Measurements from ENCODE around the gene MAPKAP1. TPM values are rescaled to one million over a fixed set of nuclear protein-coding genes. Genes with fewer than 3 reads are reported as not detected.

Gene MAPKAP1
- total RNA-seq, 2 experiments from 2014 or later, result 66.2 to 78.8 TPM

GRCh38 chr9:125493881-125494652 lies 212.9 kb downstream of the MAPKAP1 start:
- no TSS peak for BruUV-seq (replicated peaks)
- H3K4me2 ChIP-seq (ENCODE audit: low read length), result no peak overlapping the region
- H3K4me1 ChIP-seq (ENCODE audit: insufficient read depth, low read length, poor library complexity, severe bottlenecking), result no peaks in the 10 kb centered on the region
- no peaks in the 10 kb centered on the region for H3K36me3 ChIP-seq (ENCODE audit: insufficient read depth, low read length)
- no peak overlapping the region for H3K27ac ChIP-seq (ENCODE audit: low read depth, low read length, poor library complexity, severe bottlenecking)
- no peaks in the 10 kb centered on the region for H3K9me3 ChIP-seq (ENCODE audit: low read length)
- CTCF ChIA-PET (ENCODE audit: unreplicated experiment), result no interaction called here
- POLR2A ChIA-PET, result no interaction called here
- no peaks in the 10 kb centered on the region for H3K9me2 ChIP-seq (ENCODE audit: insufficient read depth, low read length)
- H3K4me3 ChIP-seq (ENCODE audit: low read depth, low read length, poor library complexity, severe bottlenecking), result no peak overlapping the region
- no peaks in the 10 kb centered on the region for H4K20me1 ChIP-seq (ENCODE audit: insufficient read depth, low read length)
- no peak for TF ChIP-seq CTCF (conservative IDR thresholded peaks at IDR 0.05; ENCODE audit: low read length)
- DNase-seq (ENCODE audit: low spot score), result no peak
- intact Hi-C loops (cut with micrococcal nuclease; ENCODE audit: unreplicated experiment), result no loop called here
- H3K79me2 ChIP-seq (ENCODE audit: insufficient read depth, low read depth, low read length), result no peaks in the 10 kb centered on the region
- no peak overlapping the region for H2AFZ ChIP-seq (ENCODE audit: low read length)

GRCh38 chr9:125493384-125493783 lies 213.6 kb downstream of the MAPKAP1 start:
- H3K9me3 ChIP-seq (ENCODE audit: low read length), result no peaks in the 10 kb centered on the region
- POLR2A ChIA-PET, result no interaction called here
- H3K36me3 ChIP-seq (ENCODE audit: insufficient read depth, low read length), result no peaks in the 10 kb centered on the region
- H3K79me2 ChIP-seq (ENCODE audit: insufficient read depth, low read depth, low read length), result no peaks in the 10 kb centered on the region
- H3K4me3 ChIP-seq (ENCODE audit: low read depth, low read length, poor library complexity, severe bottlenecking), result no peak overlapping the region
- no peaks in the 10 kb centered on the region for H3K4me1 ChIP-seq (ENCODE audit: insufficient read depth, low read length, poor library complexity, severe bottlenecking)
- no peak for DNase-seq (ENCODE audit: low spot score)
- CTCF ChIA-PET (ENCODE audit: unreplicated experiment), result no interaction called here
- no TSS peak for BruUV-seq (replicated peaks)
- no peaks in the 10 kb centered on the region for H4K20me1 ChIP-seq (ENCODE audit: insufficient read depth, low read length)
- intact Hi-C loops (cut with micrococcal nuclease; ENCODE audit: unreplicated experiment), result no loop called here
- H3K9me2 ChIP-seq (ENCODE audit: insufficient read depth, low read length), result no peaks in the 10 kb centered on the region
- TF ChIP-seq EZH2phosphoT487 (IDR thresholded peaks at IDR 0.05; ENCODE audit: borderline replicate concordance, low read depth, low read length), result no peak
- TF ChIP-seq CTCF (conservative IDR thresholded peaks at IDR 0.05; ENCODE audit: low read length), result no peak
- no peak overlapping the region for H2AFZ ChIP-seq (ENCODE audit: low read length)
- H3K27ac ChIP-seq (ENCODE audit: low read depth, low read length, poor library complexity, severe bottlenecking), result no peak overlapping the region
- no peak overlapping the region for H3K4me2 ChIP-seq (ENCODE audit: low read length)

- CTCF ChIA-PET (ENCODE audit: unreplicated experiment), result no interaction called here
- Histone ChIP-seq H3K36me3 (ENCODE audit: insufficient read depth, low read length) (no peaks in the 10 kb centered on the region), H3K4me2 (ENCODE audit: low read length) (no peak overlapping the region), H3K4me3 (ENCODE audit: low read depth, low read length, poor library complexity, severe bottlenecking) (no peak overlapping the region), H4K20me1 (ENCODE audit: insufficient read depth, low read length) (no peaks in the 10 kb centered on the region), H3K4me1 (ENCODE audit: insufficient read depth, low read length, poor library complexity, severe bottlenecking) (no peaks in the 10 kb centered on the region), H3K9me2 (ENCODE audit: insufficient read depth, low read length) (no peaks in the 10 kb centered on the region), H3K27ac (ENCODE audit: low read depth, low read length, poor library complexity, severe bottlenecking) (no peak overlapping the region), H2AFZ (ENCODE audit: low read length) (no peak overlapping the region), H3K9me3 (ENCODE audit: low read length) (no peaks in the 10 kb centered on the region), H3K79me2 (ENCODE audit: insufficient read depth, low read depth, low read length) (no peaks in the 10 kb centered on the region)
- DNase-seq (ENCODE audit: low spot score), result no peak
- no peak for TF ChIP-seq CTCF (conservative IDR thresholded peaks at IDR 0.05; ENCODE audit: low read length)
- no peak for TF ChIP-seq EZH2phosphoT487 (IDR thresholded peaks at IDR 0.05; ENCODE audit: borderline replicate concordance, low read depth, low read length)
- intact Hi-C loops (cut with micrococcal nuclease; ENCODE audit: unreplicated experiment), result no loop called here
- BruUV-seq (replicated peaks), result no TSS peak
- POLR2A ChIA-PET, result interaction anchor here (0.7 kb wide), 1 partner anchor 16 kb away, joined by 3 read pairs; no protein-coding TSS in a partner anchor
These were observed 214.3 kb downstream of the MAPKAP1 start for GRCh38 chr9:125492719-125493118.
